GM19438 (cell line): ENCODE data around the gene EFCAB6.

Experiments
- ATAC-seq: cut with Tn5 transposase; IDR thresholded peaks from one replicate; pipeline ENCODE4 v1.9.1; 2021; ENCODE audit warnings: low read depth; ENCODE audit not compliant: unreplicated experiment

EFCAB6 gene

GRCh38 chr22:43515411-43515810 is 296.7 kb downstream of the EFCAB6 start:
- no peak for ATAC-seq

GRCh38 chr22:43514476-43515157 is 297.5 kb downstream of the EFCAB6 start:
- no peak for ATAC-seq

- no peak for ATAC-seq
These were observed 299.8 kb downstream of the EFCAB6 start for GRCh38 chr22:43512279-43512678.

- no peak for ATAC-seq
These were observed 300.7 kb downstream of the EFCAB6 start for GRCh38 chr22:43511276-43511910.

GRCh38 chr22:43510281-43511070 is 301.6 kb downstream of the EFCAB6 start:
- no peak for ATAC-seq

- ATAC-seq, result no peak
These were observed 302.8 kb downstream of the EFCAB6 start for GRCh38 chr22:43509337-43509736.

- ATAC-seq, result no peak
These were observed 303.6 kb downstream of the EFCAB6 start for GRCh38 chr22:43508489-43508888.

GRCh38 chr22:43507235-43507634 is 304.9 kb downstream of the EFCAB6 start:
- no peak for ATAC-seq

- no peak for ATAC-seq
These were observed 305.6 kb downstream of the EFCAB6 start for GRCh38 chr22:43506487-43506886.

- ATAC-seq, result no peak
These were observed 306.2 kb downstream of the EFCAB6 start for GRCh38 chr22:43505896-43506295.

GRCh38 chr22:43505423-43505822 is 306.7 kb downstream of the EFCAB6 start:
- no peak for ATAC-seq

- ATAC-seq, result no peak
These were observed 307.3 kb downstream of the EFCAB6 start for GRCh38 chr22:43504666-43505261.

GRCh38 chr22:43504068-43504467 is 308.0 kb downstream of the EFCAB6 start:
- ATAC-seq, result no peak

GRCh38 chr22:43502306-43502874 is 309.7 kb downstream of the EFCAB6 start:
- ATAC-seq, result no peak

GRCh38 chr22:43501878-43502277 is 310.2 kb downstream of the EFCAB6 start:
- ATAC-seq, result no peak

GRCh38 chr22:43500792-43501785 is 311.0 kb downstream of the EFCAB6 start:
- no peak for ATAC-seq

GRCh38 chr22:43498856-43499253 is 313.2 kb downstream of the EFCAB6 start:
- ATAC-seq, result no peak

- ATAC-seq, result no peak
These were observed 313.9 kb downstream of the EFCAB6 start for GRCh38 chr22:43497956-43498855.

GRCh38 chr22:43493297-43493696 is 318.8 kb downstream of the EFCAB6 start:
- no peak for ATAC-seq
